Activated CD4-positive, alpha-beta T cell treated with anti-CD3 and anti-CD28 coated beads for 24 hours (primary cell): ENCODE measurements around the gene ST3GAL3.

Experiments used
- DNase-seq, 2 donors: peaks; one replicate each; pipeline ENCODE4 v3.0.0-alpha.2; 2020; ENCODE audit warnings: low read depth in 2 of 2

Gene ST3GAL3

DNA sequence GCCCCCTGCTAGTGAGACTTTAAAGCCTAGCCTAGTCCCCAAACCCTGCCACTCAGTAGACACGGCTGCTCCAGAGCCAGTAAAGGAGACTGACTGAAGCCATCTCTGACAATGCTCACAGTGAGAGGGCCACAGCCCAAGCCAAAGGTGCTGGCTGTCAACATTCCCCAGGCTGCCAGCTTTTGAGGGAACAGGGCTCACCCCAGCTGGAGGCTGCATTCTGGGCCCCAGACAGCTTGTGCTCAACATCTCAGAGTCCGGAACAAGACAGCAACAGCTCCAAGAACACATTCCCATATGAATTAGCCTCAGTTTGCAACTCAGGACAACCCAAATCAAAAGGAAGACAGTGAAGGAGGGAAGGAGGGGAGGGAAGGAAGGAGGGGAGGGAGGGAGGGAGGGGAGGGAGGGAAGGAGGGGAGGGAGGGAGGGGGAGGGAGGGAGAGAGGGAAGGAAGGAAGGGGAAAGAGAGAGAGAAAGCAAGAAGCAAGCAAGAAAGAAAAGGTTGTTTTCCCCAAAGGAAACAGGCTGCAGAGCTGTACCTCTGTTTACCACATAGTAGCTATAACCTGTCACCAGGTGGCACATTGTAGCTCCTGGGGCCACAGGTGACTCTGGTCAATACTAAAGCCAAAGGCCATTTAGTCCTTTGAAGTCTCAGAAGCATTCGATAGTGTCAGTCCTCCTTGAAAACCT is 231.7 kb downstream of the ST3GAL3 start:
- no peak for DNase-seq

DNA sequence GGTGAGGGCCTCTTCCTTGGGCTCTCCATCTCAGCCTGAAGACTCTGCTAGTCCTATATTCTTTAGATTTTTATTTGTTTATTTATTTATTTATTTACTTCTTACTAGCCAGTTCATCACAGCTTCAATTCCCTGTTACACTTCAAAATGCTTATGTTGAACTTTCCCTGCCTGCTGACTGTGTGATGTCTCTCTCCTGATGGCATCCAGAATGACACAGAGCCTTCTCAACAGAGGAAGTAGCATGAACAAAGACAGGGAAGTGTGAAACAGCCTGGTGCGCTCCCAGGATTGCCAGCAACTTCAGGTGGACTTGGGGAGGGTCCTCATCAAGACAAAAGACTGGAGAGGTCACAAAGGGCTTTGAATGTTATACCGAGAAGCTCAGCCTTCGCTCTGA is 235.1 kb downstream of the ST3GAL3 start:
- DNase-seq: no peak

DNA sequence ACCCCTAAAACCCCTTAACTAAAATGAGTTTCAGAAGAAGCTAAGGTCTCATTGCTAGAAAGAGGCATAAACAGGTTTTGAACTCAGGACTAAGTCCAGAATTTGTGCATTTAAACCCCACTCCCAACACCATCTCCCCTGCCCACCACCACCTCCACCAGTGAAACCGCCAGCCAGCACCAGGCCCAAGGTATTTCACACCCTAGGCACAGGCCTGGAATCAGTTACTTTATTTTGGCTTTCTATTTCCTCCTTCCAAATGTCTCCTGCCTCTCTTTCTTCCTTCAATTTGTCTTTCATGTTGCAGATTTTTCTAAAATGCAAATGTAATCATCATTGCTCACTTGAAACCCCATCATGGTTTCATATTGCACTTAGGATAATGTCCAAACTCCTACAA is 237.5 kb downstream of the ST3GAL3 start:
- DNase-seq: no peak

DNA sequence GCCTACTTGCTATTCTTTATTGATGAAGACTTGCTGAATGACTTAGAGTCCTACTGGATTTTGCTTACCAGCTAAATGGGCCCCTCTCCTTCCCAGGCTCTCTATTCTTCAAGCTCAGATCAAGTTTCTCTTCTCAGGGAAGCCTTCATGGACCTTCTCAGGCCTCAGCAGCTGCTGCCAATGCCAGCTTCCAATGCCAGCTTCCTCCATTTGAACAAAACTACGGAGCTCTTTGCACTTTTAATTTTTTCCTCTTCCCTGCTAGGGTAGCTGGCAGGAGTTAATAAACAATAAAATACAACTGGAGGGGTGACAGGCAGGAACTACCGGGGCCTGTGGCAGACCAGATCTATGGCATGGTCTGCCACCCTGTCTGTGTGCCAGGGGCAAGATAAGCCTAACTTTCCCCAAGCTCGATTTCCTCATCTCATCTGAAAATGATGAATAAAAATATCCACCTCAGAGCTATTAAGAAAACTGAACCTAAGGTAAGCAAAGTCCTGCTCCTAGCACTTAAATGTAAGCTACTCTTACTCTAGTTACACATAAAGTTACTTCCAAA is 238.4 kb downstream of the ST3GAL3 start:
- no peak for DNase-seq

DNA sequence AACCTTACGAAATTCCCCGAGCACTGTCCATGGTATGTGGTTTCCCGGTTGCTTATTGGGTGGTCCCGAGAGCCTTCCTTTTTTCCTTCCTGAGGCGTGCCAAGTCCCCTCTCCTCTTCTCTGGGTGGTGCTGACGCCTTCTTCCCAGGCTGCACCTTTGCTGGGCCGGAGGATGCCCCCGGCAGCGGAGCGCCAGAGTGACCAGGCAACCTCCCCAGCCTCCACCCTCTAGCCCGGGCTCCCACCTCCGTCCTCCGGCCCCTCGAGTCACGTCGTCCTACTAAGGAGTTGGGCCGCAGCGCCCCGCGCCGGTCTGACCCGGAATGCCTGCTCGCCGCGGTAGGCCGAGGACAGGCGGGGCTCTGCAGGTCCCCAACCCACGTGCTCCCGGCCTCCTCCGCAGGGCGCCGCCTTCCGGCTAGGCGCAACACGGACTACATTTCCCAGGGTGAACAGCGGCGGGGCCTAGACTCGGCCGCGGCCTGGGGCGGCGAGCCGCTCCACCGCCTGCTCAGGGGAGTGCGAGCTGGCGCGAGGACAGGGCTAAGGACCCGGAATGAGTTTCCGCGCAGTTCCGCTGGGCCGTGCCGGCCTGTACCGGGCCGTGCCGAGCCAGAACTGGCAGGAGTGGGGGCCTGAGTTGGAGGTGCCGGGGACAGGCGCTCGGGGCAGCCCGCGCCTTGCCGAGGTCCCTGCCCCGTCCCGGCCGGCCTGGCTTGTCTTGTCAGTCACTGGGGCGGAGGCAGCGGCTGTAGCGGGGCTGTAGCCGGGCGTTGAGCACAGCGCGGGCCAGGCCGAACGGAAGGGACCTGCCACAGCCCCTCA is 239.1 kb downstream of the ST3GAL3 start, which contains the start of gene IPO13:
IPO13 (plus strand) TSS at position 715 of the 825 bp plus-strand sequence. CDS start 651 bp downstream, outside the sequence.
- DNase-seq: peak; percentile 88 to 91

DNA sequence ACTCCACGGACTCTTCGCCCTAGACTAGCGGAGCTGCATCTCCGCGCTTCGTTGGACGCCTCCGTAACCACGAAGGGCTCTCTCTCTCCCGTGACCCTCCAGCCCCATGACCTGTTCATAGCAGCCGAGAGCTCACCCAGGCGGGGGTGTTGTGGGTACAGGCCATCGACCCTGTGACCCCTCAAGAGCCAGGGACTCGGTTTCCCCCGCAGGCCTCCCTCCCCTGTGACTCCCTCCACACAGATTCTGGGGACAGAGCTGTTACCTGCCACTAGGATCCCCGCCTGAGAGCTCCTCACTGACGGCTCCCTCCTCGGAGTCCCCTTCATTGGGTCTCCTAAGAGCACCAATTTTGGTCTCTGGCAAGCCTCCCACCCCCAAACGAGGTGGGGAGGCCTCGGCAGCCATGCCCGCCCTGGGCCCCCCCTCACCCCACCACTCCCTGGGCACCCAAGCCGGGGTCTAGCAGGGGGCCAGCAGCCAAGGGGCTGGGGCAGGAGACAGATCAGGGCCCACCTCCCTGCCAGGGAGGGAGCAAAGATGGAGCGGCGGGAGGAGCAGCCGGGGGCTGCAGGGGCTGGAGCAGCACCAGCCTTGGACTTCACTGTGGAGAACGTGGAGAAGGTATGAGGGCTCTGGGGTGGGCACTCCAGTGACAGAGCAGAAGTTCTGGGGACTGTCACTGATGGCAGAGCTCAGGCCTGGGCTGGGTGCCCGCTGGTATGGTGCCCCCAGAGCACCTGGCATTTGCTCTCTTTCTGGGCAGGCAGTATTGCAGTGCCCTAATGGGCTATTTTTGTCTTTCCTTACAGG is 239.9 kb downstream of the ST3GAL3 start:
- no peak for DNase-seq

DNA sequence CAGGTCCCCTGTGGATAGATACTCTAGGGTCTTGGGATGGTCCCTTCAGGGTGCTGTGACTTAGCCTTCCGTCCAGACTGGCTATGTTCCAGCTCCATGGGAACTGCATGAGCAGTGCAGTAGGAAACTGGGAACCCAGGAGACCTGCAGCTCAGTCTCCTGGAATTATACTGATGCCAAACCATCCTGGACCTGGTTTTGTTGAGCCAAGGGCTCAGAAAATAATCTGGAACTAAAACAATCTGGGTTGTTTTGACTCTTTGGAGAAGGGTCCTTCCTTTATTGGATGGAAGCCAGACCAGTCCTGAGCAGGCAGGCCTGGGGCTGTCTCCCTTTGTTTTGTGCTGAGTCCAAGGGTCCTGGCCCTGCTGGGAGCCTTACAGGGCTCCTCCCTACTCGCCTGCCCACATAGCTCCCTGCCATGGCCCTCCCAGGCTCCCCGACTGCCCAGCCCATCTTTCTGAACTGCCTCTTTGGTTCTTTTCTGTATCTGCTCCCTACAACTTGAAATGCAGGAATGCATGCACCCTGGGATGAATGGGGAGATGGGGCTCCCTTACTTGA is 240.6 kb downstream of the ST3GAL3 start:
- no peak for DNase-seq

DNA sequence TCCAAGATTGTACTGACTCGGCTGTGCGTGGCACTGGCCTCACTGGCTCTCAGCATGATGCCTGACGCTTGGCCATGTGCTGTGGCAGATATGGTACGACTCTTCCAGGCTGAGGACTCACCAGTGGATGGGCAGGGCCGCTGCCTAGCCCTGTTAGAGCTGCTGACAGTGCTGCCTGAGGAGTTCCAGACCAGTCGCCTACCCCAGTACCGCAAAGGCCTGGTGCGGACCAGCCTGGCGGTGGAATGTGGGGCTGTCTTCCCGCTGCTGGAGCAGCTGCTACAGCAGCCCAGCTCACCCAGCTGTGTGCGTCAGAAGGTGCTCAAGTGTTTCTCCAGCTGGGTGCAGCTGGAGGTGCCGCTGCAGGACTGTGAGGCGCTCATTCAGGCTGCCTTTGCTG is 242.3 kb downstream of the ST3GAL3 start:
- no peak for DNase-seq

DNA sequence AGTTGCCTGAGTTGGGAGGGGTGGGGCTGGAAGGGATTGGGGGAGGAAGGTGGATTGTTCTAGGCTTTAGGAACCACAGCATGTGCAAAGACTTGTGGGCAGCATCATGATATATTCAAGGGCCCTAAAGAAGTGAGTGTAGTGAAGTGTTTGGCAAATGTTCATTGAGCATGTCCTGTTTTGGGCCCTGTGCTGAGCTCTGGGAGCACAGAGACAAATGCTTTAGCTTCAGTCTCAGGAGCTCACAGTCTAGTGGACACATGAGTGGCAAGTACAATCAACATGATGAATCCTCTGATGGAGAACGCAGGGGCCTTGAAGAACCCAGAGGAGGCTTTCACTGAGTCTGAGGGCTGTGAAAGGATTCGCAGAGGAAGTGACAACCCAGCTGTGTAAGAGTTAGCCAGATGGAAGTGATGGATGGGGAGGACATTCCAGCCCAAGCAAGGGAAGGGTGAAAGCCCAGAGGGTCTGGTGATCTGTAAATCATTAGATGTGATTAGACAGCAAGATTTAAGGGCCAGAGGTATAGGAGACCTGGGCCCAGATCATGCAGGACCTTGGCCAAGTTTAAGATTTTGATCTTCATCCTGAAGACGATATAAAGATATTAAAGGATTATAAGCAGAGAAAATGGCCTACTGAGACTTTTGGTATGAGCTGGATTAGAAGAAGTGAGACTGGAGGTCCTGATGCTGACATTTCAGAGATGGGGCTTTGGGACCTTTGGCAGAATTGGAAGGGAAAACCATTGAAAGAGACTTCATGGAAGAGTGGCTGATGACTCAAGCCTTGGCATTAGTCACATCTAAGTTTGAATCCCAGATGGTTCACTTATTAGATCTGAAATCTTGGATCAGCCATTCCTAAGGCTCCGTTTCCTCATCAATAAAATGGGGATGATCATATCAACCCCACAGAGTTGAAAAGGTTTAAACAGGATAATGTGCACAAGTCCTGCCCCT is 244.0 kb downstream of the ST3GAL3 start:
- DNase-seq: no peak

DNA sequence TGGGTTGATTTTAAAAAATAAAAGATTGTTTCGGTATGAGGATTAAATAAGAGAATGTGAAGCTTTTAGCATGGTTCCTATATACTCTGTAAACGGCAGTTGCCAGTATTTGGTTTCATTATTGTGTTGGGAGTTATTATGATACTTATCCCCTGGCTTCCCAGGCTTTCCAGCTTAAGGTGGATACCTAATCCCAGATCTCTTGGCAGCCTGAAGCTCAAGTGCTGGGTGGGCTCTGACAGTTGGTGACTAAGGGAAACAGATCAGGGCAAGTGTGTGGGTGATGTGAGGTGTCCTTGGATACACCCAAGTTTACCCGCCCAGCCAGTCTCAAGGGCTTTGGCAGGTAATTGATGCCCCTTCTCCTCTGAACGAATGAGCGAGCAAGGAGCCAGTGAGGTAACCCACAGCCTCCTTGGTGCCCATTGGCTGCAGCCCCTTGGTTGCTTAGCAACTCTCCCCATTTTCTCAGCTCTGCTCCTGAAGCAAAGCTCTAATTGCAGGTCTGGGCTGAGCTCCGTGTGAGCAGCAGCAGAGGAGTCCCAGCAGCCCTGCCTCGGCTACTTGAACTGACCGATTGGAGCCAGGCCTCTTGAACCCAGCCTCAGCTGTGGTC is 245.5 kb downstream of the ST3GAL3 start:
- DNase-seq: no peak

DNA sequence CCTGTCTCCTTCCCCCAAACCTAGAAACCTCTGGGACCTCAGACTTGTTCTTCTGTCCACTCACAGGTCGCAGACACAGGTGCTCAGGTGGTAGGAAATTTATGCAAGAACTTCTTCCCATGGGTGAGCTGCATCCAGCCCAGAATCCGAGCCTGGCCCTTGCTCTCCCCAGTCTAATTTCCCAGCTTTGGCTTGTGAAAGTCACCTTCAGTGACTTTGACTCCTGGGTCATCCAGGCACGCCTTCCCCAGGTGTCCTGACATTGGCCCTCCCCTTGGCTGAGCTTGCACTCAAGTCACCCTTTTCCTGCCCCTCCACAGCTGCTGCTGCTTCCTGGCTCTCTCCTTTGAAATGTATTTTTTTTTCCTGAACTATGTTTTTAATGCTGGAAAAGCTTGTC is 246.0 kb downstream of the ST3GAL3 start:
- DNase-seq: no peak

DNA sequence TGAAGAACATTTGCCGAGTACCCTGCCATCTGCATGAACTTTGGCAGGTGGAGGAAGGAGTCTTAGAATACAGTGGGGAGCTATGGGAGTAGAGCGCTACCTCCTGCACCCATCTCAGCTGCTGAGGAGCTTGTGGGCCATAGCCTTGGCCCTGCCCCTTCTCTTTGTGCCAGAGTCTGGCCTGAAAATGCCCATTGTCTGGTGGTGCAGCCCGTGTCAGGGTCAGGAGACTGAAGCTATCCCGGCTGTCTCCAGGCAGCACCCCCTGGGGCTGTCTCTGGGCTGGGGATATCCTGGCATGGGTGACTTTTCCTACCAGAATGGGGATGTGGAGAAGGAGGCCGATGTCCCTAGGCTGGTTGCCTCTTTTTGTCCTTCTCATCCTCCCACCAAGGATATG is 246.7 kb downstream of the ST3GAL3 start:
- no peak for DNase-seq

DNA sequence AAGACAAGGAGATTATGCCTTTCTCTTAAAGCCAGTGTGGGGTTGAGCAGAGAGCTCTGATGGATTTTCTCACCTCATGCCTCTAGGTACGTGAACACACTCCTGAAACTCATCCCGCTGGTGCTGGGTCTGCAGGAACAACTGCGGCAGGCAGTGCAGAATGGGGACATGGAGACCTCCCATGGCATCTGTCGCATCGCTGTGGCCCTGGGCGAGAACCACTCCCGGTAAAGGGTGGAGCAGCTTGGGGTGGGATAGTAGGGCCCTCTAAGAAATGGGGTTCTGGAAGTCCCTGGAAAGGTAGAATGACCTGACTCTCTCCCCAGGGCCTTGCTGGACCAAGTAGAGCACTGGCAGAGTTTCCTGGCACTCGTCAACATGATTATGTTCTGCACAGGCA is 248.9 kb downstream of the ST3GAL3 start:
- no peak for DNase-seq

DNA sequence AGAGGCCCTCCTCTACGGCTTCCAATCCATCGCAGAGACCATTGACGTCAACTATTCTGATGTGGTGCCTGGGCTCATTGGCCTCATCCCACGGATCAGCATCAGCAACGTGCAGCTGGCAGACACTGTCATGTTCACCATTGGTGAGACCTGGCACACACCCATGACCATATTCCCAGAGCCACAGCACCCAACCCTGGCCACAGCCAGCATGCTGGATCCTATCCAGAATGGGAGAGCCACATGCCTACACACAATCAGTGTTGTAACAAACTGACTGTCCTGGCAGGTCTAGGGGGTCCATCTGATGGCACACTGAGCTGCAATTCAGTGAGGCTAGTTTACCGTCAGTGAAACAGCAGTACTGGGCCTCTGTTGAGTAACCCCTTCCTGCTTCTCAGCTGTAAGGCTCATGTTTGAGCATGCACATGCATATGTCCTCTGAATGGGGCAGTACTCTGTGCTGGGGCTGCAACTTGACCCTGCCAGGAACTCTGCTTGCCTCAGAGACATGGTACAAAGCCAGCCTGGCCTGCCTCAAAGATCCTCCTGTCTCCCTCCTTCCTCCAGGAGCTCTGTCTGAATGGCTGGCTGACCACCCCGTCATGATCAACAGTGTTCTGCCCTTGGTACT is 250.2 kb downstream of the ST3GAL3 start:
- no peak for DNase-seq

DNA sequence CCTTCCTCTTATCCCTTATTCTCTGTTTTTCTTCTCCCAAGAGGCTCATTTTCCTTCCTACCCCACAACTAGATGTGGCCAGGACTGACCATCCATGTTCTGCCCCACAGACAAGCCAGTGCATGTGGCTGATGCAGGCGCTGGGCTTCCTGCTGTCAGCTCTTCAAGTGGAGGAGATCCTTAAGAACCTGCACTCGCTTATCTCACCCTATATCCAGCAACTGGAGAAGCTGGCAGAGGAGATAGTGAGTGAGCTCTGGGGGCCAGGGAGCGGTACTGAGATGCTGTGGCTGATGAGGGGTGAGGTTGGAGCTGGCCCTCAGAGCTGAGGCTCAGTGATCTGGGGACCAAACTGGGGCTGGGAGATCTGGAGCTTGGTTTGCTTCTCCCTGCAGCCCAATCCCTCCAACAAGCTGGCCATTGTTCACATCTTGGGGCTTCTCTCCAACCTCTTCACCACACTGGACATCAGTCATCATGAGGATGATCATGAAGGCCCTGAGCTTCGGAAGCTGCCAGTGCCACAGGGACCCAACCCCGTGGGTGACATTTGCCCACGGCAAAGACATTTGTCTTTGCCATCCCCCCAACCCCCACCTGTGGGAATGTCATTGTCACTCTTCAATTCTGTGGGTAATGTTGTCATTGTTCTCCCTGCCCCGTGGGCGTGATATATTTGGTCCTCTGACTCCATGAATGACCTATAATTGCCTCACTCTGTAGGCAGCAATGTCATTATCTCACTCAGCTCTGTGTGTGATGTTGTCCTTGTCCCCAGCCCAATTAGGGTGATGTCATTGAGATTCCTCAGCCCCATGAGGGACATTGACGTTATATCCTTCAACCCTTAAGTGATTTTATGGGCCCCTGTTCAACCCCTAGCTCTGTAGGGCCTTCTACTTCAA is 251.3 kb downstream of the ST3GAL3 start:
- DNase-seq: no peak

DNA sequence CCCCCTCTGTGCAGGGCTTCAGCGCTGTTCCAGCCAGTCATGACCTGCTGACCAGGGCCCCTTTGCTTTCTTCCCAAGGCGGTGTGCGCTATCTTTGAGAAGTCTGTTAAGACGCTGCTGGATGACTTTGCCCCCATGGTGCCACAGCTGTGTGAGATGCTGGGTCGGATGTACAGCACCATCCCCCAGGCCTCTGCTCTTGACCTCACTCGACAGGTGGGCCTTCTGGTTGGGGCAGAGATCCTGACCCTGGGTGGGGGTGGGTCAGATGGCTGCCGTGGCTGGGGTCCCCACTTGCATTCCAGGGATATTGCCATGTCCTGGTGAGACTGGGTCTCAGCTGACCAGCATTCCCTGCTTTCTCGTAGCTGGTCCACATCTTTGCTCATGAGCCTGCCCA is 253.5 kb downstream of the ST3GAL3 start:
- DNase-seq: no peak

DNA sequence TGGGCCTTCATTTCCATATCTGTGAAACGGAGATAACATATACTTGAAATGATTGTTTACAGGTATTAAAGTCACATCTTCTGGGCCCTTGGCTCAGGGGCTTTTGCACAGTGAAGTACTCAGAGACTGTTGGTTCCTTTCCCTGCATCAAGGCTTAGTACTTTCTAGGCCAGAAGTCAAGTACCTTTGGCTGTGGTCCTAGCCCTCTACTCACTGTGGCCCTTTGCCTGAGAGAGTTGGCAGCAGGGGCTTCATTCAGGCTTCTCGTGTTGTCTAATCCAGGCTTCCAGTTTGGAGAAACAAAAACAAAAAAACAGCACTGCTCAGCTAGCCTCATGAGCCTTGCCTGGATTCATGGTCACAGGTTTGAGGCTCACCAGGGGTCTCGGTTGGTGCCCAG is 254.4 kb downstream of the ST3GAL3 start:
- DNase-seq: no peak

DNA sequence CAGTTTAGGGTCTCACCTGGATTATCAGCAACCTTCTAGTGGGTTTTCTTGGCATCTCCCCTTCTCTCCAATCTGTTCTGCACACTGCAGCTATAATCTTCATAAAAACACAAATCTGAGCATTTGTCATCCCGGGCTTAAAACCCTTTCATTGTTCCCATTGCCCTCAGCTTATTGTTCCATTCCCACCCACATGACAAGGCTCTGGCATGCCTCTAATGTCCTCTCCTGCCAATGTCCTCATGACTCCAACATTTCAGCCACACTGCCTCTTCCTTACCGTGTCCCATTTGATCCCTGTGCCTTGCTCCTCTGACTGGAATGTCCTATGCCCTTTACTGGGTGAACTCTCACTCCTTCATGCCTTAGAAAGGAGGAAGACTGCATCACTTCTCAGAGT is 255.0 kb downstream of the ST3GAL3 start:
- DNase-seq: no peak

DNA sequence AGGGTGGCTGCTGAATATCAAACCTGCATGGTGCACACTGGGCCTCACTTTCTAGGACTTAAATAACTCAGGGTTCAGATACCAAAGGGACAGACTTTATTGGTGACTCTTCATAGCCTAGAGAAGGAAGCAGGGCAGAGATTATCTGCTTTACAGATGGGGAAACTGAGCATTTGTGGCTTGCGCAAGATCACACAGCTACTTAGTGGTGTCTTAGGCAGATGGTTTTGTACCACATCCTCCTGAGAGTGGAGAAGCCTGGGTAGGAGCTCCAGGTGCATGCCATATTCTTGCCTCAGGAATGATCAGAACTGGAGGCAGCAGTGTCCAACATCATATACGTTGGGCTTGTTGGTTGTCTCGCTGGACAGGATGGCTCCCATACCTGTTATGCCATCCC is 255.7 kb downstream of the ST3GAL3 start:
- DNase-seq: no peak
